Activated B cell treated with CpG ODN at 0.5 μM for 24 hours (primary cell): ENCODE measurements around the gene WDTC1. TPM values are rescaled to one million over a fixed set of nuclear protein-coding genes. Genes with fewer than 3 reads are reported as not detected.

ENCODE experiments used
- ATAC-seq: fragments of 200-7000 bp; cut with Tn5 transposase; one replicate; pipeline ENCODE4 v1.10.0; 2021; ENCODE audit warnings: low read depth, mild to moderate bottlenecking, moderate library complexity
- CTCF ChIA-PET: fragments of 350-600 bp; sonication (Branson Sonifier 250); formaldehyde crosslinking; loops from one replicate; lab custom pipeline; 2021; ENCODE audit warnings: antibody characterized with exemption; lab: Charles Lee
- POLR2A ChIA-PET: fragments of 350-600 bp; sonication (Branson Sonifier 250); formaldehyde crosslinking; loops from one replicate; lab custom pipeline; 2021; ENCODE audit warnings: antibody characterized with exemption; lab: Charles Lee
- DNase-seq: peaks from one replicate; pipeline ENCODE4 v3.0.0; 2022
- H3K27ac Mint-ChIP-seq: one replicate; pipeline ENCODE4 v1.8.0; 2020; ENCODE audit warnings: mixed read lengths
- H3K27me3 Mint-ChIP-seq: one replicate; pipeline ENCODE4 v1.8.0; 2021; ENCODE audit warnings: mixed read lengths
- H3K36me3 Mint-ChIP-seq: one replicate; pipeline ENCODE4 v1.8.0; 2021; ENCODE audit warnings: low read depth, mixed read lengths
- H3K4me1 Mint-ChIP-seq: one replicate; pipeline ENCODE4 v1.8.0; 2021; ENCODE audit warnings: mixed read lengths
- H3K4me3 Mint-ChIP-seq: one replicate; pipeline ENCODE4 v1.8.0; 2020; ENCODE audit warnings: mild to moderate bottlenecking, mixed read lengths
- H3K9me3 Mint-ChIP-seq: one replicate; pipeline ENCODE4 v1.8.0; 2020; ENCODE audit warnings: mixed read lengths
- intact Hi-C: fragments of 100-400 bp; cut with micrococcal nuclease; formaldehyde crosslinking; loops from one replicate; pipeline ENCODE4 v1.15.1; 2024
- total RNA-seq: library from RNA; stranded (reverse); gene quantifications from 2 replicates; pipeline ENCODE4 v1.2.3, GENCODE V29; 2022
- TF ChIP-seq, protein P1 (sequence below): fragments of 200-600 bp; IDR thresholded peaks from one replicate; pipeline ENCODE4 v1.8.0; 2022; ENCODE audit warnings: antibody characterized with exemption, mild to moderate bottlenecking

Gene WDTC1
- total RNA-seq, 1 donor from 2014 or later = 65.1 TPM

DNA sequence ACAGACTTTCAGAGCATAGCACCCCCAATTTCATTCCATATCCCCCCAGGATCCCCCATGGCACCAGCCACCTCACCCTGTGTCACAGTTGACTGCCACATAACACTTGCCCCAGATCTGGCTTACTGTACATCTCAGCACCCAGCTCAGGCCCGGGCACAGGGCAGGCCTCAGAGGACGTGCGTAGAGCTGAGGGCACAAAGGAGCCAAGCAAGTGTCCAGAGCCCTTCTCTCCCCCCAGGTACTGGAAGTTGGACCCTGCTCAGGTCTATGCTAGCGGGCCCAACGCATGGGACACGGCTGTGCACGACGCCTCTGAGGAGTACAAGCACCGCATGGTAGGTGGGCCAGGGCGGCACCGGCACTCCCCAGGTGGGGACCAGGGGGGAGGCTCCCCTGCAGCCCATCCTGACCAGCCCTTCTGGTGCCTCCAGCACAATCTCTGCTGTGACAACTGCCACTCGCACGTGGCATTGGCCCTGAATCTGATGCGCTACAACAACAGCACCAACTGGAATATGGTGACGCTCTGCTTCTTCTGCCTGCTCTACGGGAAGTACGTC, 99.4 kb downstream of the WDTC1 start:
- ATAC-seq (no peak), DNase-seq (no peak)
- Mint-ChIP-seq H3K9me3 (no peaks in the 10 kb centered on the region), H3K27me3 (no peaks in the 10 kb centered on the region), H3K4me3 (no peak overlapping the region), H3K4me1 (peaks cover 30% of the 10 kb centered on the region), H3K27ac (no peak overlapping the region), H3K36me3 (peaks cover 79% of the 10 kb centered on the region)
- intact Hi-C loops = loop anchor here (2.0 kb wide), 1 partner anchor 23 kb away; no protein-coding TSS in a partner anchor
- POLR2A ChIA-PET = interaction anchor here (0.9 to 1.7 kb wide), 3 partner anchors 20 to 23 kb away, joined by 3 to 8 read pairs (median 6); no protein-coding TSS in a partner anchor
- TF ChIP-seq, protein P1, sequence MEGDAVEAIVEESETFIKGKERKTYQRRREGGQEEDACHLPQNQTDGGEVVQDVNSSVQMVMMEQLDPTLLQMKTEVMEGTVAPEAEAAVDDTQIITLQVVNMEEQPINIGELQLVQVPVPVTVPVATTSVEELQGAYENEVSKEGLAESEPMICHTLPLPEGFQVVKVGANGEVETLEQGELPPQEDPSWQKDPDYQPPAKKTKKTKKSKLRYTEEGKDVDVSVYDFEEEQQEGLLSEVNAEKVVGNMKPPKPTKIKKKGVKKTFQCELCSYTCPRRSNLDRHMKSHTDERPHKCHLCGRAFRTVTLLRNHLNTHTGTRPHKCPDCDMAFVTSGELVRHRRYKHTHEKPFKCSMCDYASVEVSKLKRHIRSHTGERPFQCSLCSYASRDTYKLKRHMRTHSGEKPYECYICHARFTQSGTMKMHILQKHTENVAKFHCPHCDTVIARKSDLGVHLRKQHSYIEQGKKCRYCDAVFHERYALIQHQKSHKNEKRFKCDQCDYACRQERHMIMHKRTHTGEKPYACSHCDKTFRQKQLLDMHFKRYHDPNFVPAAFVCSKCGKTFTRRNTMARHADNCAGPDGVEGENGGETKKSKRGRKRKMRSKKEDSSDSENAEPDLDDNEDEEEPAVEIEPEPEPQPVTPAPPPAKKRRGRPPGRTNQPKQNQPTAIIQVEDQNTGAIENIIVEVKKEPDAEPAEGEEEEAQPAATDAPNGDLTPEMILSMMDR = no peak
- CTCF ChIA-PET = interaction anchor here (0.8 to 3.7 kb wide), 9 partner anchors 9 to 329 kb away, joined by 5 to 27 read pairs (median 9); partner anchors contain the start of genes AHDC1 and SYTL1

DNA sequence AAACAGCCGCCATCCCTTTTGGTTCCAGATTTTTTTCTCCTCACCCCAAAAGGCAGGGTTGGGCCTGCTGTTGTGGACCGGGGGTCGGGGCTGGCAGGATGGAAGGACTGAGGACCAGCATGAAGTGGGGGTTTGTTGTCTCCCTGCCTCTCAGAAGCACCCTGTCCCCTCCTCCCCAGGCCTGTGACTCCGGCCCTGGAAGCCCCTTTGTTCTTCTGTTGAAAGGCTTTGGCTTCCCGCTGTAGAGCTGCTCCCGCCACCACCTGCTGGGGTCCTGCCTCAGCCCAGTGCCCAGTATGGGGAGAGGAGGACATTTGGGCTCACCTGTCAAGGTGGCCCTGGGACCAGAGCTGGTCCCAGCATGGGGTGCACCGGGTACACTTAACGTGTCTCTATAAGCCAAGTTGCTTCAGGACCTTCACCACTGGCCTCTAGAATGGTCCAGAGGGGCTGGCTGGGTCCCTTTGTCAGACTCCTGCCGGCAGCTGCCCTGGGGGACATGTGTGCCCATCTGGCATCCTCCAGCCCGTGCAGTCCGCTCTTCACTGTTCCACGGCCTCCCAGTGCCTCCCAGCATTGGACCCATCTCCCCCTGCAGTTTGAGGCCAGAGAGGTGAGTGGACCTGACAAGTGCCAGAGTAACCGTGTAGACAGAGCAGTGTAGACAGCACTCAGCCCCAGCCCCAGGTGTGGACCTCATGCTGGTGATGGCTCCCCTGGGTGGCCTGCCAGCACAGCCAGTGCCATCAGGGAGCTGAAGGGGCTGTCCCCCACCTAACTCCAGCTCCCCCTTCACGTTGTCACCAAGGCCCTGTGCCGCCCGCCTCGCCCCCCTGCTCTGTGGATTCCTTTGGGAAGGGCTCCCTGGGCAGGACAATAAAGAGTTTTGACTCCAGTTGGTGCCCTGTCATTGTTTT, 101.3 kb downstream of the WDTC1 start:
- ATAC-seq (no peak), DNase-seq (no peak)
- Mint-ChIP-seq H3K36me3 (peaks cover 65% of the 10 kb centered on the region), H3K27me3 (no peaks in the 10 kb centered on the region), H3K4me3 (no peak overlapping the region), H3K9me3 (no peaks in the 10 kb centered on the region), H3K27ac (no peak overlapping the region), H3K4me1 (peaks cover 41% of the 10 kb centered on the region)
- TF ChIP-seq, protein P1 = no peak
- ChIA-PET CTCF (interaction anchor here (1.4 kb wide), 1 partner anchor 55 kb away, joined by 4 read pairs; no protein-coding TSS in a partner anchor), POLR2A (interaction anchor here (0.5 to 0.6 kb wide), 2 partner anchors 23 to 61 kb away, joined by 3 to 5 read pairs; no protein-coding TSS in a partner anchor)
- intact Hi-C loops = no loop called here

DNA sequence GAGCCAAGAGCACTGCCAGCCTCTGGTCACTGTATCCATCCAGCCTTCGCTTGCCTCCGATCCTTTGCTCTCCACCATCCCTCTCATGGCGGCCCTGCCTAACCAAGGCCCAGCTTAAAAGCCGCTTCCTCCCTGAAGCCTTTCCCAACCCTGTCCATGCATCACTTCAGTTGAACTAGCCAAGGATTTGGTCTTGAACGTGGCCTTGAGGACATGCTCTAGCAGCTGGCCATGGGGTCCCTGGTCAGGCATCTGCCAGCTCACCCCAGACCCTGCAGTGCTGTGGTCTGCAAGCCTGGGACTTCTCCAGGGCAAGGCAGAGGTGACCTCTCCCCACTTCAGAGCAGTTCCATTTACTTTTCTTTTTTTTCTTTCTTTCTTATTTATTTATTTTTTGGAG, 102.3 kb downstream of the WDTC1 start:
- no peak overlapping the region for H3K27ac Mint-ChIP-seq
- POLR2A ChIA-PET = interaction anchor here (0.6 kb wide), 1 partner anchor 60 kb away, joined by 5 read pairs; no protein-coding TSS in a partner anchor
- intact Hi-C loops = no loop called here

DNA sequence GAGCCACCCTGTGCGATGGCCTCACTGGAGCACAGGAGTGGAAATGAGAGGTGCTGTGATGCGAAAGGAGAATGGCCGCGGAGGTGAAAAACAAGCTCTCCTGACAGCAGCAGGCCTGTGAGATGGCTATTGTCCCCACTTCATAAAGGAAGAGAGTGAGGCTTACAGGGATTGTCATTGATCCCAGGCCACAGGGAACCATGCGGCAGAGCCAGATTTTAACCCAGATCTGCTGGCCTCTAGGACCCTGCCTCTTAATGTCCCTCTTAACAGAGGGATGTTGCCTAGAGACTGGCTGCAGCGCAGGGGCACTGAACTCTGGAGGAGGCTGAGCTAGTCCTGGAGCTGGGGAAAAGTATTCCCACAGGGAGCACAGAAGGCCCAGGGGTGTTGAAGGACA, 104.3 kb downstream of the WDTC1 start:
- ChIA-PET CTCF (interaction anchor here (1.3 kb wide), 1 partner anchor 18 kb away, joined by 4 read pairs; no protein-coding TSS in a partner anchor), POLR2A (no interaction called here)
- H3K36me3 Mint-ChIP-seq = peaks cover 43% of the 10 kb centered on the region
- peaks cover 52% of the 10 kb centered on the region for H3K4me1 Mint-ChIP-seq
- peak overlapping the region; percentile 87 for H3K27ac Mint-ChIP-seq
- ATAC-seq (no peak), DNase-seq (no peak)
- H3K4me3 Mint-ChIP-seq = no peak overlapping the region
- TF ChIP-seq, protein P1 = no peak
- intact Hi-C loops = no loop called here
- no peaks in the 10 kb centered on the region for H3K9me3 Mint-ChIP-seq
- no peaks in the 10 kb centered on the region for H3K27me3 Mint-ChIP-seq

More for the DNA sequence above, 102.3 kb downstream of the WDTC1 start:
- Mint-ChIP-seq H3K4me3 (no peak overlapping the region), H3K36me3 (peaks cover 55% of the 10 kb centered on the region), H3K9me3 (no peaks in the 10 kb centered on the region), H3K4me1 (peaks cover 42% of the 10 kb centered on the region), H3K27me3 (no peaks in the 10 kb centered on the region)
- CTCF ChIA-PET = interaction anchor here (1.4 kb wide), 1 partner anchor 54 kb away, joined by 4 read pairs; no protein-coding TSS in a partner anchor
- ATAC-seq (no peak), DNase-seq (no peak)
- TF ChIP-seq, protein P1 = no peak
